Inflammatory macrophage treated with lipopolysaccharide for 4 hours (primary cell): Measurements from ENCODE around the gene GARRE1.
"Not testable (repeated sequence)": the region's sequence is repeated elsewhere in the genome, so short reads cannot be mapped to it uniquely, and the experiment has no call there.

ENCODE experiments used
- DNase-seq: peaks from one replicate; pipeline ENCODE4 v3.0.0-alpha.2; 2020

The GARRE1 gene

GRCh38 chr19:34232566-34233481 lies 21.5 kb upstream of the GARRE1 start:
- peak; percentile 84 for DNase-seq

- no peak for DNase-seq
Measured at GRCh38 chr19:34235425-34235940, 18.9 kb upstream of the GARRE1 start.

GRCh38 chr19:34236035-34236987 lies 18.0 kb upstream of the GARRE1 start:
- no peak for DNase-seq

GRCh38 chr19:34237283-34237682 lies 17.1 kb upstream of the GARRE1 start:
- DNase-seq = no peak

GRCh38 chr19:34237939-34238338 lies 16.4 kb upstream of the GARRE1 start:
- DNase-seq = no peak

- no peak for DNase-seq
Measured at GRCh38 chr19:34241513-34242337, 12.6 kb upstream of the GARRE1 start.

GRCh38 chr19:34243138-34243875 lies 11.0 kb upstream of the GARRE1 start:
- DNase-seq = not testable (repeated sequence)

GRCh38 chr19:34243876-34244578 lies 10.3 kb upstream of the GARRE1 start:
- no peak for DNase-seq

- DNase-seq = no peak
Measured at GRCh38 chr19:34244611-34245299, 9.6 kb upstream of the GARRE1 start.

GRCh38 chr19:34246340-34246739 lies 8.0 kb upstream of the GARRE1 start:
- DNase-seq = no peak

GRCh38 chr19:34248941-34249340 lies 5.4 kb upstream of the GARRE1 start:
- no peak for DNase-seq

- DNase-seq = not testable (repeated sequence)
Measured at GRCh38 chr19:34253167-34253566, 1.2 kb upstream of the GARRE1 start.

GRCh38 chr19:34253681-34254045 lies 691 bp upstream of the GARRE1 start:
- not testable (repeated sequence) for DNase-seq

- peak; percentile 28 for DNase-seq
Measured at GRCh38 chr19:34254698-34255432, 511 bp downstream of the GARRE1 start.

GRCh38 chr19:34255546-34255945 lies 1.2 kb downstream of the GARRE1 start:
- DNase-seq = no peak

- DNase-seq = no peak
Measured at GRCh38 chr19:34256835-34257558, 2.6 kb downstream of the GARRE1 start.

- no peak for DNase-seq
Measured at GRCh38 chr19:34257559-34257924, 3.2 kb downstream of the GARRE1 start.

- DNase-seq = peak; percentile 52
Measured at GRCh38 chr19:34259367-34260095, 5.2 kb downstream of the GARRE1 start.
